Activated CD8-positive, alpha-beta memory T cell treated with anti-CD3 and anti-CD28 coated beads, Interleukin-2, amount 50 U/mL, for 4 hours (primary cell): Measurements from ENCODE around the gene VSX1.

ENCODE experiments used
- DNase-seq: peaks from one replicate; pipeline ENCODE4 v3.0.0-alpha.2; 2020

VSX1 gene

DNA sequence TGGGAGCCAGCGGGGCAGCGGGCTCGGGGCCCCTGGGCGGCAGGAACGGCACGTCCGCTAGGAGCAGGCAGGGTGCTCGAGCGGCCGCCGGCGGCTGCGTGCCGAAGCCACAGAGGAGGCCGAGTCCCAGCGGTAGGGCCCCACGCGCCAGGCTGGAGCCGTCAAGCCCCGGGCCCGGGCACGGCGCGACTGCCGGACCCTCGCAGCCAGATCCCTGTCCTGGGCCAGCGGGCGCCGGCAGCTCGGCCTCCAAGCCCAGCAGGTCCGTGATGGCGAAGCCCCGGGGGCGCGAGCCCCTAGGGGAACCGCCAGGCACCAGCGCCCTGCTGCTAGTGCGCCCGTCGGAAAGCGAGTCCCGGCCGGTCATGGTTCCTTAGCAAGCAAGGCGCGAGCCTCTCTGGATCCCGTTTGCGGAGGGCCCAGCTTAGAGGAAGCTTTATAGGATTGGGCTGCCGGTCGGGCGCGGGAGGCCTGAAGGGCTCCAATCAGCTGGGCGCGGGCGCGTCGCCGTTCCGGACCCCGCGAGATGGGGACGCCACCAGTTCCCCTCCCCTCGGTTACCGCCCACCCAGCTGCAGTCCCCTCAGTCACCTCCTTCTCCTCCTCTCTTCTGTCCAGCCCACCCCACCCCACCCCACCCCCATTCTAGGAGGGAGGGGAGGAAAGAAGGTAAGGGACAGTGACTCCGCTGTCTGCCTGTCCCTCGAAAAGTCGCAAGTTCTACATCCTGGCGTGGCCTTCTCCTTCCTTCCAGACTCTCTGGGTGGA, at the start of gene VSX1:
TSS of gene VSX1 (minus strand) at position 412 of the 768 bp plus-strand sequence. CDS start at position 367, 45 bp downstream.
- no peak for DNase-seq

GRCh38 chr20:25129908-25130307, 48.0 kb upstream of the VSX1 start:
- no peak for DNase-seq

GRCh38 chr20:25129428-25129827, 47.5 kb upstream of the VSX1 start:
- DNase-seq: no peak

- no peak for DNase-seq
Measured at GRCh38 chr20:25128649-25129048, 46.7 kb upstream of the VSX1 start.

GRCh38 chr20:25127761-25128537, 46.0 kb upstream of the VSX1 start:
- no peak for DNase-seq

- DNase-seq: no peak
Measured at GRCh38 chr20:25126204-25127029, 44.5 kb upstream of the VSX1 start.

- no peak for DNase-seq
Measured at GRCh38 chr20:25125636-25126035, 43.7 kb upstream of the VSX1 start.

- no peak for DNase-seq
Measured at GRCh38 chr20:25120920-25121319, 39.0 kb upstream of the VSX1 start.

DNA sequence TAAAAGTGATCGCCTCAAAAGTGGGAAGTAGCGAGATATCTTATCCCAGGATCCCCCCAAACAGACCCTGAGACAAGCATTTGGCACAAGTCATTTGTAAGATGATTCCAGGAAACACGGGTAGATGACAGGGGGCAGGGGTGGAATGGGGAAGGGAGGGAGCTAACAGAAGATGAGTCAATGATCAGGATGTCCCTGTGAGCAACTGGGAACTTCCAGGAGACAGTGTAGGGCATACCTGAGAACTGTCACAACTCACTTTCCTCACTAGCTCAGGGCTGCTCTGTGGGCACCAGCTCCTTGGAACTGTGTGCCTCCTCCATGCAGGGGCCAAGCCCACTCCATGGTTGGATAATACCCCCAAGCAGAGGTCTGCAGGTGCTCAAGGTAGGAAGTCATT, 38.5 kb upstream of the VSX1 start:
- no peak for DNase-seq

DNA sequence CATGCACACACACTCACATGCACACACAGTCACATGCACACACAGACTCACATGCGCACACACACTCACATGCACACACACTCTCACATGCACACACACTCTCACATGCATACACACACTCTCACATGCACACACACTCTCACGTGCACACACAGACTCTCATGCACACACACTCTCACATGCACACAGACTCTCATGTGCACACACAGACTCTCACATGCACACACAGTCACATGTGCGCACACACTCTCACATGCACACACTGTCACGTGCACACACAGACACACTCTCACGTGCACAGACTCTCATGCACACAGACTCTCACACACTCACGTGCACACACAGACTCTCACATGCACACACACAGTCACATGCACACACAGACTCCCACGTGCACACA, 36.6 kb upstream of the VSX1 start:
- DNase-seq: no peak

- DNase-seq: no peak
Measured at GRCh38 chr20:25117990-25118389, 36.0 kb upstream of the VSX1 start.

- no peak for DNase-seq
Measured at GRCh38 chr20:25116739-25117458, 35.0 kb upstream of the VSX1 start.

DNA sequence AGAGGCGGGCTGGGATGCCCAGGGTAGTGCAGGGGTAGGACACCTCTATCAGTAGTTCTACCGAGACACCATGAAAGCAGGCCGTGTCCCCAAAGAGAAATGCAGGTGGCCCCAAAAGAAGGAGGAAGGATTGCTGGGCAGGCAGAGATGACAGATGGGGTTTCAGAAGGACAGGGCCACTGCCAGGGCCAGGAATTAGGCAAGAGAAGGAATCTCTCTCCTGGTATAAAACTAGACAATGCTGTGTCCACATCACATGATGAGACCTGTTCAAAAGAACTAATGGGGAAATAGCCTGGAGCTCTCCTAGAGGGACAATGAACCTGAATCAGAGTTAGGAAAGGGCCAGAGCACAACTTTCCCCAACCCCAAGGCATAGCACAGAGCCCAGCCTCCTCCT, 21.6 kb upstream of the VSX1 start:
- no peak for DNase-seq

DNA sequence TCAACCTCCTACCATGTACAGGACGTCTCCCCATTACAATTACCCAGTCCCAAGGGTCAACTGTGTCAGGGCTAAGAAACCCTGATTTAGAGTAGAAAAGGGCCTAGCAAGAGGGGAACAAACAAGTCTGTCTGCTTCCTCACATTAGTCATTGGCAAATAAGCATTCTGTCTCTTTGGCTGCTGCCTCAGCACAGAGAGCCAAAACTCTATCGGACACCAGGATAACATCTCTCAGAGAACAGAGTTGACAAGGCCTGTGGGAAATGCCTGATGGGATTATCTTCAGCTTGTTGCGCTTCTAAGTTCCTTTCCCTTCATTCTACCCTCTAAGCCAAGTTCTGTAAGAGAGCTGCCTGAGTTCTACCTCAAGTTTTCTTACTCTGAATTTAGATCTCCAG, 19.0 kb upstream of the VSX1 start:
- no peak for DNase-seq

DNA sequence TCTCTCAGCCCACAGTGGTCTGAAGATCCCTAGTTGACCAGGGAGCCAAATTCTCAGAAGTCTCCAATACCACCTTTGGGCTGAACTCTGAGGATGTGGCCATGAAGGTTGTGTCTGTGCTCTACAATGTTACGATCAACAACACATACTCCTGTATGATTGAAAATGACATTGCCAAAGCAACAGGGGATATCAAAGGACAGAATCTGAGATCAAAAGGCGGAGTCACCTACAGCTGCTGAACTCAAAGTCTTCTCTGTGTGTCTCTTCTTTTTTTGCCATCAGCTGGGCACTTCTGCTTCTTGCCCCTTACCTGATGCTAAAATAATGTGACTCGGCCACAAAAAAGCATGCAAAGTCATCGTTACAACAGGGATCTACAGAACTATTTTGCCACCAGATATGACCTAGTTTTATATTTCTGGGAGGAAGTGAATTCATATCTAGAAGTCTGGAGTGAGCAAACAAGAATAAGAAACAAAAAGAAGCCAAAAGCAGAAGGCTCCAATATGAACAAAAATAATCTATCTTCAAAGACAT, 17.7 kb upstream of the VSX1 start:
- DNase-seq: no peak

DNA sequence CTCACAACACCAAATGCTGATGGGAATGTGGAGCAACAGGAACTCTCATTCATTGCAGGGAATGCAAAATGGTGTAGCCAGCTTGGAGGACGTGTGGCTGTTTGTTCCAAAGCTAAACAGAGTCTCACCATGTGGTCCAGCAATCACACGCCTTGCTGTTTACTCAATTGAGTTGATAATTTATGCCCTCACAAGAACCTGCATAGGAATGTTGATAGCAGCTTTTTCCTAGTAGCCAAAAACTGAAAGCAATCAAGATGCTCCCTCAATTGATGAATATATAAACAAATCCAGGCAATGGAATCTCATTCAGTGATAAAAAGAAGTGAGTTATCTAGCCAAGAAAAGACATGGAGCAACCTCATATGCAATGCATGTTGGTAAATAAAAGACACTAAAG, 15.6 kb upstream of the VSX1 start:
- no peak for DNase-seq

DNA sequence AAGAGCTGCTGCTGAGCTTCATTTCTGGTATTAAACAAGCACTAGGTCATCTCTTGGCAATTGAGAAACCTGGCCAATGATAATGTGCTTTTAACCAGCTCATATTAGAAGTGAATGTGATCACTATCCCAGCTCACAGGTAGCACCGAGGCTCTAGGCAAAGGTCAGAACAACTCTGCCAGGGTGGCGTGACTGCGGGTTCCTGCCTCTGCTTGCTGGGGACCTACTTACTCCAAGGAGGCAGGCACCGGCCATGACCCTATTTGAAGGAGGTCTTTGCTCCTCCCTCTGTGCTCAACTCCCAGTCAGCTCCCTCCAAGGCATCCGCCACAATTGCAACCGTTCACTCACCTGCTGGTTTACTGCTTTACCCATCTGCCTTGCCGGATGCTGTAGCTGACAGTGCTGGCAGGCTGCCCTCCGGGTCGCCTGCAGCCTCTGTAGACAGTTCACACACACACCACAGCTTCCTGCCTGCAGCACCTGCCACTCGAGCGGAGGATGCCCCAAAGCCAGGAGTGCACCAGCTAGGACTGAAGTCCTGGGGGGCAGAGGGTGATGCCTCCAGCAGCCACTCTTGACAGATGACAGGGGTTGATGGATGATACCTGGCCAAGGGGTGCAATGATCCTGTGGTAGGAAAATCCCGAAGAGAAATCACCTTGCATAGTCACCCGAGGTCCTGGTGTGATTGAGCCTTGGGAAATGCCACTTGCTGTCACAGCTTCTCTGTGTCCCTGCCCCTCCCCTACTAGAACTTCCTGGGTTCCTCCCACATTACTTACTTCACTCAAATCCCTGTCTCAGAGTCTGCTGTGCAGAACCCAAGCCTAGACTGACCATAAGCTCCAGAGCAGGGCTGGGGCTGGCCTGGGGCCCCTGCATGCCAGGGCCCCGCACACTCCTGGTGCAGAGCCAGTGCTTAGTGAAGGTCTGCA, 8.8 kb upstream of the VSX1 start:
- DNase-seq: peak; percentile 57

DNA sequence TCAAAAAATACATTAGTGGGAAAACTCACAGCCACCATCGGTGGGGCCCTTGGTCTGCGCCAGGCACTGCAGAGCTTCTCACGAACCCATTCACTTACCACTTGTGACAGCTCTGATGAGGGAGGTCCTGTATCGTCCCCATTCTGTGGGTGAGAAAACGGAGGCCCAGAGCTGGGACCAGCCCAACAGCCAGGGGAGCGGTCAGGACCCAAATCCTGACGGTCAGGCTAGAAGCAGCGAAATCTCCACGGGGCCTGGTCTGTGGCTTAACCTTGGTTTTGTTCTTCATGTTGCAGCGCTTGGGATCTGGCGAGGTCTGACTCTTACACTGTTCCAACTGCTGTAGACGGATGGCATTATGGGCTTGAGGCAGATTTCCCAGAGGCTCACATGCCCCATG, 7.7 kb upstream of the VSX1 start:
- DNase-seq: no peak

DNA sequence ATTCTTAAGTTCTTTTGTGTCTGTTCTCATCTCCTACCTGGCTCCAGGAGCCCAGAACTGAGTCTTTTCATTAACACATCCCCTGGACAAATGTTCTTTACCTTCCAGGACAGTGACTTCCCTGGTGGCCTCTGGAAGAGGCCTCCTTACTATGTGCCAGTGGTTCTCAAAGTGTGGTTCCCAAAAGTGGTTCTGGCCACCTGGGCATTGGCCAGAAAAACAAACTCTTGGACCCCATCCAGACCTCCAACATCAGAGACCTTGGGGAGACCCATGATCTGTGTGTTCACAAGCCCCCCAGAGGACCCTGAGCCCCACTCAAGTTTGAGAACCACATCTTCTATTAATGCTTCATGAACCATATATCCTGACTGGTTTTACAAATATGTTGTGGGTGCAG, 7.2 kb upstream of the VSX1 start:
- DNase-seq: no peak

GRCh38 chr20:25088267-25088666, 6.3 kb upstream of the VSX1 start:
- DNase-seq: no peak

GRCh38 chr20:25087186-25087929, 5.4 kb upstream of the VSX1 start:
- no peak for DNase-seq
